T-helper 1 cell treated with Interleukin-12 subunit alpha and Interleukin-12 subunit beta and Interleukin-4 antibody, amounts not matched to agents 30 ng/mL and 1 ng/mL, for 36 hours (primary cell): ENCODE data around the gene AS3MT. TPM values are rescaled to one million over a fixed set of nuclear protein-coding genes. Genes with fewer than 3 reads are reported as not detected.
"Not testable (repeated sequence)": the region's sequence is repeated elsewhere in the genome, so short reads cannot be mapped to it uniquely, and the experiment has no call there.

Source experiments
- intact Hi-C: fragments of 100-400 bp; cut with micrococcal nuclease; formaldehyde crosslinking; loops from one replicate; pipeline ENCODE4 v1.15.1; 2024
- total RNA-seq: library from RNA; stranded (reverse); gene quantifications from 2 replicates; pipeline ENCODE4 v1.2.3, GENCODE V29; 2022

Gene AS3MT, protein sequence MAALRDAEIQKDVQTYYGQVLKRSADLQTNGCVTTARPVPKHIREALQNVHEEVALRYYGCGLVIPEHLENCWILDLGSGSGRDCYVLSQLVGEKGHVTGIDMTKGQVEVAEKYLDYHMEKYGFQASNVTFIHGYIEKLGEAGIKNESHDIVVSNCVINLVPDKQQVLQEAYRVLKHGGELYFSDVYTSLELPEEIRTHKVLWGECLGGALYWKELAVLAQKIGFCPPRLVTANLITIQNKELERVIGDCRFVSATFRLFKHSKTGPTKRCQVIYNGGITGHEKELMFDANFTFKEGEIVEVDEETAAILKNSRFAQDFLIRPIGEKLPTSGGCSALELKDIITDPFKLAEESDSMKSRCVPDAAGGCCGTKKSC
- total RNA-seq = 0.12 TPM in 1 of 2 replicates, not detected in the other

DNA sequence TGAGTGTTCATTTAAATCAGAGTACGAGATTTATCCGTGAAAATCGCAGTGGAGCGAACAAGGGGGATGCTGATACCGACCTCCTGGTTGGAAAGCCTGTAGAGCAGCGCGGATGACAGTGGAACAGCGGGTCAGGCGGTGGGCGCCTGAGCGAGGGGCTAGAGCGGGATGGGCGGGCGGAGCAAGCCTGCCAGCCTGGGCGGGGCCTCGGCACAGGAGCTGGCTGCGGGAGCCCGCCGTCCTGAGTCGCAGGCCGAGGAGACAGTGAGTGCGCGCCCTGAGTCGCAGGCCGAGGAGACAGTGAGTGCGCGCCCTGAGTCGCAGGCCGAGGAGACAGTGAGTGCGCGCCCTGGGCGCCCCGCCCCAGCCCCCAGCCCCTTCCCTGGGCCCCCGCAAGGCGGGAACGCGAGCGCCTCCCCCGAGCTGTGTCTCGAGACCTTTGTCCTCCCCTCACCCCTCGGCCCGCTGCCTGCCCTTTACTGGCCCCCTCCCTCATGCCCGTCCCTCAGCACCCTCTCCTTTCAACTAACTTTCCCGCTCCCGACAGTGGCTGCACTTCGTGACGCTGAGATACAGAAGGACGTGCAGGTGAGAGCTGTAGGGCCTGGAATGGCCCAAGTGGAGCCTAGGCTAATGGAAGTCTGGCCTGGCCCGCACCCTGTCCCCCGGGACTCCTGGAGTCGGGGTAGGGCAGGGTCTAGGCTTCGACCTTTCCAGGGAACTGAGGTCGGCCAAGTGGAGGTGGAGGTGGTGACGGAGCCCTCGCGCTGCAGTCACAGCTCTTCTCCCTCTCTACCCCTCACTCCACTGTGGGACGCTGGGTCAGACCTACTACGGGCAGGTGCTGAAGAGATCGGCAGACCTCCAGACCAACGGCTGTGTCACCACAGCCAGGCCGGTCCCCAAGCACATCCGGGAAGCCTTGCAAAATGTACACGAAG lies at the start of gene AS3MT:
TSS of gene AS3MT (plus strand) at position 213 of the 941 bp plus-strand sequence. CDS start at position 336, 123 bp downstream.
- intact Hi-C loops = no loop called here

DNA sequence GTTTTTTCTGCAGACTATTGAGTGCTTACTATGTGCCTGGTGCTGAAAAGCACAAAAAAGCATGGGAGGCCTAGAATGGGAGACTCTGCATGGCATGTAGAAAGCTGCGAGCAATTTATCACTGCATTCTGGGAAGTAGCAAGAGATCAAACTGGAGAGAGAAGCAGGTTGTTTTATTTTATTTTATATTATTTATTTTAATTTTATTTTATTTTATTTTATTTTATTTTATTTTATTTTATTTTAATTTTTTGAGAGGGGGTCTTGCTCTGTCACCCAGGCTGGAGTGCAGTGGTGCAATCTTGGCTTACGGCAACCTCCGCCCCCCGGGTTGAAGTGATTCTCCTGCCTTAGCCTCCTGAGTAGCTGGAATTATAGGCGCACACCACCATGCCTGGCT lies 49.3 kb upstream of the AS3MT start:
- intact Hi-C loops = not testable (repeated sequence)

DNA sequence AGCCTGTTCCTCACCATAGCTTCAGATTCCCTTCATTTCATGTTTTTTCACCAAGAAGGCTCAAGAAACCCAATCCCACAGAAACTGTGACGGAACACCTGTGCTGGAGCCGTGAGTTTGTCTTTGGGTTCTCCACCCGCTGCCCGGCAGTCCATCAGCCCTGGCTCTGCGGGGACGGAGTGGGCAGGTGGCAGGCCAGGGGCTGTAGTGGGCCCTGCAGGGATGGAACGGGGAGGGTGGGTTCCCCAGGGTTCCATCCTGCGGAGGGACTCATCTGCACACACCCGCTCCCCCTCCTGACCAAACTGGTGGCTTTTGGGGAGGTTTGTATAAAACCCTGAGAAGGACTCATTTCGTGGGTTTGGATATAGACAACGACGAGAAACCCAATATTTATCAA lies 47.0 kb upstream of the AS3MT start:
- intact Hi-C loops = no loop called here

DNA sequence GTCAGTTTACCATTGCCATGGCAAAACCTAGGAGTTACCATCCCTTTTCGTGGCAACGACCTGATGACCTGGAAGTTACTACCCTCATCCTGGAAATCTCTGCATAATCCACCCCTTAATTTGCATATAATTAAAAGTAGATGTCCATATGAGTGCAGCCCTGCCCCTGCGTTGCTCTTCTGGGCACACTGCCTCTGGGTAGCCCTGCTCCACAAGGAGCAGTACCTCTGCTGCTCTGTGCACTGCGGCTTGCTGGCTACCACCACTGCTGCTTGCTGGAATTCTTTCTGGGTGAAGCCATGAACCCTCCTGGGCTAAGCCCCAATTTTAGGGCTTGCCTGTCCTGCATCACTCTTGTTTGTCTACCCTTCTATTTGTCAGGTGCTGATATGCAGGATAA lies 44.6 kb upstream of the AS3MT start:
- intact Hi-C loops = no loop called here

DNA sequence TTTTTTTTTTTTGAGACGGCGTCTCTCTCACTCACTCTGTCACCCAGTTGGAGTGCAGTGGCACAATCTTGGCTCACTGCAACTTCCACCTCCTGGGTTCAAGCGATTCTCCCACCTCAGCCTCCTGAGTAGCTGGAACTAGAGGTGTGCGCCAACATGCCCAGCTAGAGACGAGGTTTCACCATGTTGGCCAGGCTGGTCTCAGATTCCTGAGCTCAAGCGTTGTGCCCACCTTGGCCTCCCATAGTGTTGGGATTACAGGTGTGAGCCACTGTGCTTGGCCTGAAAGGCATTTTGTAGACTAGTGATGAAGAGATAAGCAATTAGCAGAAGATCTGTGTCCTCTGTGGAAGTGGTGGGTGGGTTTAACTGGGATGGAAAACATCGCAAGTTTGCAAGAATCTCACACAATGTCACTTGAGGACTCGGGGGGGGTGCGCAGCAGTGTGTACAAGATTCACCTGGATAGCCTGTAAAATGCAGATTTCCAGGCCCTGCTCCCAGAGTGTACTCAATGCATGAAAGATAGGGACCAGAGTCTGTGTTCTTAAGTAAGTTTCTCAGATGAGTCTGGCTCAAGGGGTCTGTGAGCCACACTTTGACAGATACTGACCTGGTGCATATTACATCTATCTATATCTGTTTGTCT lies 43.0 kb upstream of the AS3MT start:
- intact Hi-C loops = no loop called here

DNA sequence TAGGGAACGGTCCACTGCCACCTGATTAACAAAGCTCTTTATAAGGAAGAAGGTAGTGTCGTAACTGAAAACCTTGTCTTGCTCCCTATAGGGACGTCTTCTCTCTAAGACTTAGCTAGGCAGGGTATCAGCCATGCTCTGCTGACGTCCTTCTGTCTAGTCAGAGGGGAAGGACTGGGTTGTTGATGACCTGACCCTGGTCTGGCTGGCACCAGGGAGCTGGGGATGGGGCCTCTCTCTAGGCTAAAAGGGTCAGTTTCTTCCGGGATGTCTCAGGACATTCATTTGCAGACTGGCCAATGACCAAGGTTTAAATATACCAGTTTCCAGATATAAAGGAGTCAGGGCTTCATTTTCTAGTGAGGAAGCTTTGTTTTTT lies 41.7 kb upstream of the AS3MT start:
- intact Hi-C loops = no loop called here

DNA sequence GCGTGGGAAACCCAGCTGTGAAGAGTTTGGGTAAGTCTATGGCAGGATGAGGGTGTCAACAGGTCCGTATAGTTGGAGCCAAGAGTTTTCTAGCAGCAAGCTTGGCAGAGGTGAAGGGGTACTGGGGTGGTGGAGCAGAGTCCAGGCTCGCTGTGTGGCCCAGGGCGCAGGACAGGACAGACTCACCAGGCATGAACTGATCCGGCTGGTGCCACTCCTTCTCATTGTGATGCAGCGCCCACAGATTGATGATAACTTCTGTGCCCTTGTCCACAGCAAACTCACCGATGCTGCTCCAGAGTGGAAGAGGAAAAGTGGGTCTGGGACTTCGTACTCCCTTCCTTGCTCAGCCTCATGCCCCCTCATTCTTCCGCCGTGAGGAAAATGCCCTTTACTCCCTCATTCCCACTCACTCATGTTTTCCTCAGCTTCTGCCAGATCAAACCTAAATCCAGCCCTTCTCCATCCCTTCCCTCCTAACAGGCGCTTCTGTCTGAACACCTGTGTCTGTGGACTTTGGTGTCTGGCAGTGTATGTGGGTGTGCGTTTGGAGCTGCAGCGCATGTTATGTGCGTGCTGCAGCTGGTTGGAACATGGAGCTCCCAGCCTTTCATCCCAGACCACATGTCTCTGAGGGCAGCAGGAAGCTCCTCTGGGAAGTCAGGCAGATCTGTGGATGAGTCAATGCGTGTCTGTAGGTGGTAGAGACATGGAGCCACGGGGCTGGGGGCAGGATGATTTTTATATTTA lies 37.8 kb upstream of the AS3MT start:
- intact Hi-C loops = no loop called here

DNA sequence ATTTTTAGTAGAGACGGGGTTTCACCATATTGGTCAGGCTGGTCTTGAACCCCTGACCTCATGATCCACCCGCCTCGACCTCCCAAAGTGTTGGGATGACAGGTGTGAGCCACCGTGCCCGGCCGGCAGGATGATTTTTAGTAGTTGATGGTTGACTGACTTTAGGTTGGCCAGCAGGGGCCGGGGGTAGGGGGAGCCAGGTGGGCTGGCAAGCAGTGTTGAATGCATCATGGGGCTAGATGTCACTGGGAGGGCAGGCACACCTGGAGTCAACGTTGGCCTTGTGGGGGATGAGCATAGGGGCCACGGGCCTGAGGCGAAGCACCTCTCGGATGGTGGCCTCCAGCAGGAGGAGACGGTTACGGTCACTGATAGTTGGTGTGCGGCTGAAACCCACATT lies 37.0 kb upstream of the AS3MT start:
- intact Hi-C loops = no loop called here

DNA sequence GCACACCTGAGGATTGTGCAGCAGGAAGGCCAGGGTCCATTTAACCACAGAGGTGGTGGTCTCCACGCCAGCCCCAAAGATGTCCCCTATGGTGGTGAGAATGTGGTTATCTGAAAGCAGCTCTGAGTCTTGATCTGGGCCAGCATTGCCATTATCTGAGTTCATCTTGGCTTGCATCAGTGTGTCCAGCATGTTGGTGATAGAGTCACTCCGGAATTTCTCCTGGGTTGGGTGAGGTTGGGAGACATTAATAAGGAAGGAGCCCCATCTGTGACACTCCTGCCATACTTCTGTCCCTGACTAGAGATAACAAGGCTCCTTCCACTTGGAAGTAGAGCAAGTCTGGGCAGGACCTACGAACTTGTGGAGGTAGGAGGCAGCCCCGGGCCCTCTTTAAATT lies 36.3 kb upstream of the AS3MT start:
- intact Hi-C loops = no loop called here

DNA sequence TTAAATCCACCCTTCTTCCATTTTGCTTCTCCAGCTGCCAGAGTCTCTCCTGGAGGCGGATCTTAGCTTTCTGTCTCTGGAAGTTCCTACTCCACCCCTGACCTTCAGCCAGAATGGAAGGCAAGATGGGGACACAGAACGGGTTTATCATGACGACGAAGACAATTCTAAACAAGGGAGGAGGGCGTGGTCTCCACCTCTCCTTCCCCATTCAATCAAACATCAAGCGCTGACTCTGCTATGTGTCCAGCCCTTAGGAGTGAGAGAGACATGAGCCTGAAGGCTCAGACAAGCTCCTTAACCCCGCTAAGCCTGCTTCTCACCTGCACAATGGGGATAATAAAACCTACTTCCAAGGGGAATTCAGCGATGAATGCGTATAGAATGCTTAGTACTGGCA lies 35.1 kb upstream of the AS3MT start:
- intact Hi-C loops = no loop called here

DNA sequence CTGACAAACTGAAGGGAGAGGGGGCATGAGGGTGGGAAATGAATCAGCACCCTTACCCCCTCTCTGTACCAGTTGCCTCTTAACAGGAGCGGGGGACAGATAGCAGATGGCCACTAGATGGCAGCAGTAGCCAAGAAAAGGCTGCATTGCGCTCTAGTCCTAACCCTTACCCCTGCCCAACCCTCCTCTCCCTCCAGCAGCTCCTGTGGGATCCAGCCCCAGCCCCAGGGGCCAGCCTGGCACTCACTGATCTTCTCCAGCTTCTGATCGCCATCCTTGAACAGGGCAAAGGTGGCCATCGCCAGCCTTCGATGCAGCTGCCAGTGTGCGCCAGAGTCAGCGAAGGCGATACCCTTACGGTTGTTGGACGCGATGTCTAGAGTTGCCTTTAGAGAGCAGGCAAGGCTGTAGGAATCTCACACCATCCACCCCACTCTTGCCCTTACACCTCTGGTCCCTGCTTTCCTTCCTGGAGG lies 34.2 kb upstream of the AS3MT start:
- intact Hi-C loops = loop anchor here (1.0 kb wide), 7 partner anchors 66 to 650 kb away; partner anchors contain the start of genes ATP5MK and PDCD11

DNA sequence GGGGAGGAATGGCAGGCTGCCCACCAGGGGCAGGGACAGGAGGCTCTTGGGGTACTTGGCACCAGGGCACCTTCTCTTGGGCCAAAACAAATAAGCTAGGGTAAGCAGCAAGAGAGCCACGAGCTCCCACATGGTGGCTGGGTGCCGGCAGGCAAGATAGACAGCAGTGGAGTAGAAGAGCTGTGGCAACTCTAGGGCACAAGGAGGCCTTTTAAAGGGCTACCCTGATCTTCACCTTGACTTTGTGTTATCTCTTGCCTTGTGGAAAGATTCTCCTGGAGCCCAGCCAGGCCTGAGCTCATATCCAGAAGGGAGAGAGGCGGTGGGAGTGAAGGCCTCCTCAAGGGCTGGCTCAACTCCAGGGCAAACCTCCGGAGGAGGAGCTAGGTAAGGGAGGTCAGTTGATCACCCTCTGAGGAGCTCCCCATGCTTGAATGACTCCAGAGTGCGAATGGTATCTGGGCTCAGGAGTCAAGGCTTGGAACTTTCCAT lies 32.0 kb upstream of the AS3MT start, which contains the start of gene CYP17A1:
TSS of gene CYP17A1 (minus strand) at position 184 of the 492 bp plus-strand sequence. CDS start at position 132, 52 bp downstream.
- intact Hi-C loops = no loop called here

DNA sequence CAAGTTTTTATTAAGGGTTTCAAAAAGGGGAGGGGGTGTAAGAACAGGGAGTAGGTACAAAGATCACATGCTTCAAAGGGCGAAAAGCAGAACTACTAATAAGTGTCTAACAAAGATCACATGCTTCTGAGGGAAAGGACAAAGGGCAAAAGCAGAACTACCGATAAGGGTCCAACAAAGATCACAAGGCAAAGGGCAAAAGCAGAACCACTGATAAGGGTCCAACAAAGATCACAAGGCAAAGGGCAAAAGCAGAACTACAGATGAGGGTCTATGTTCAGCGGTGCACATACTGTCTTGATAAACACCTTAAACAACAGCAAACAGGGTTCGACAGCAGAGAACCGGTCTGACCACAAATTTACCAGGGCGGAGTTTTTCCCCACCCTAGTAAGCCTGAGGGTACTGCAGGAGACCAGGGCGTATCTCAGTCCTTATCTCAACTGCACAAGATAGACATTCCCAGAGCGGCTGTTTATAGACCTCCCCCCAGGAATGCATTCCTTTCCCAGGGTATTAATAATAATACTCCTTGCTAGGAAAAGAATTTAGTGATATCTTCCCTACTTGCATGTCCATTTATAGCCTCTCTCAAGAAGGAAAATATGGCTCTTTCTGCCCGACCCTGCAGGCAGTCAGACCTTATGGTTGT lies 30.9 kb upstream of the AS3MT start:
- intact Hi-C loops = not testable (repeated sequence)

DNA sequence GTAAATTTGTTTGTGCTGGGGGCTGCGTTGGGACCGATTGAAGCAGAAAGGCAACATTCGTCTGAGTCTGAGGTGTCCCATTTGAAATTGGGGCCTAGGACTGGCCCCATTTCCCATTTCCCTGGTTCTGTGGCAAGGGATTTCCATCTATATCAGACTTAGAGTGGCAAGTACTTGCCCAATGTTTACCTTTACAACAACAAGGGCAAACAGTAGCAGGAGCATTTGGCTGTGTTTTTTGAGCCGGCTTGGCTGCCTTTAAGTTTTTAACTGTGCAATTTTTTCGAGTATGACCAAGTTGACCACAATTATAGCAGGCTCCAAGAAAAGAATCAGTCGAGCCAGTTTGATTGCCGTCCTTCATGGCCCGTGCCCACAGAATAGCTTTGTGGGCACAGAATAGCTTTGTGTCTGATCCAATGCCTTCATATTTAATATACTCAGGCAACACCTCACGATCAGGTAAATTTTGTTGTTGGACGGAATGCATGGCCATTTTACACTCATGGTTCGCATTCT lies 27.4 kb upstream of the AS3MT start:
- intact Hi-C loops = no loop called here

DNA sequence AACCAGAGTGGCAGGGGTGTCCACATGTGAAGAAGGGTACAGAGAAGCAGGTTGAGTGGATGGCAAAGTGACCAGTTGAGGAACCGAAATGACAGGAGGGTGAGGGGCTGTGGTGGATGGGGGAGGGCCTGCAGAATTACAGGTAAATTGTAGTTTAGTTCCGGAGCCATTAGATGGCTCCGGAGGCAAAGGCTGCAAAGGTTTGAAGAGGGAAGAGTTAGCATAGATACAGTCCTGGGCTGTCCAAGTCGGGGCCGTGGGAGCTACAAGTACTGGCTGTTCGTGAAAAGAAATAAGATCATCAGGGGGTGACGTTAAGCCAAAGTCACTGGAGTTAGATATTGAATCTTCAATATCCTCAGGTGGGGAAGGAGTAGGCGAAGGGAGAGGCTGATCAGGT lies 26.1 kb upstream of the AS3MT start:
- intact Hi-C loops = not testable (repeated sequence)

DNA sequence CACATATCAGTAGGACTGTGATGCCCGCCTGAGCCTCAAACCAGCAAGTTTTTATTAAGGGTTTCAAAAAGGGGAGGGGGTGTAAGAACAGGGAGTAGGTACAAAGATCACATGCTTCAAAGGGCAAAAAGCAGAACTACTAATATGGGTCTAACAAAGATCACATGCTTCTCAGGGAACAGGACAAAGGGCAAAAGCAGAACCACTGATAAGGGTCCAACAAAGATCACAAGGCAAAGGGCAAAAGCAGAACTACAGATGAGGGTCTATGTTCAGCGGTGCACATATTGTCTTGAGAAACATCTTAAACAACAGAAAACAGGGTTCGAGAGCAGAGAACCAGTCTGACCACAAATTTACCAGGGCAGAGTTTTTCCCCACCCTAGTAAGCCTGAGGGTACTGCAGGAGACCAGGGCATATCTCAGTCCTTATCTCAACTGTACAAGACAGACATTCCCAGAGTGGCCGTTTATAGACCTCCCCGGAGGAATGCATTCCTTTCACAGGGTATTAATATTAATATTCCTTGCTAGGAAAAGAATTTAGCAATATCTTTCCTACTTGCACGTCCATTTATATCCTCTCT lies 25.0 kb upstream of the AS3MT start:
- intact Hi-C loops = not testable (repeated sequence)

DNA sequence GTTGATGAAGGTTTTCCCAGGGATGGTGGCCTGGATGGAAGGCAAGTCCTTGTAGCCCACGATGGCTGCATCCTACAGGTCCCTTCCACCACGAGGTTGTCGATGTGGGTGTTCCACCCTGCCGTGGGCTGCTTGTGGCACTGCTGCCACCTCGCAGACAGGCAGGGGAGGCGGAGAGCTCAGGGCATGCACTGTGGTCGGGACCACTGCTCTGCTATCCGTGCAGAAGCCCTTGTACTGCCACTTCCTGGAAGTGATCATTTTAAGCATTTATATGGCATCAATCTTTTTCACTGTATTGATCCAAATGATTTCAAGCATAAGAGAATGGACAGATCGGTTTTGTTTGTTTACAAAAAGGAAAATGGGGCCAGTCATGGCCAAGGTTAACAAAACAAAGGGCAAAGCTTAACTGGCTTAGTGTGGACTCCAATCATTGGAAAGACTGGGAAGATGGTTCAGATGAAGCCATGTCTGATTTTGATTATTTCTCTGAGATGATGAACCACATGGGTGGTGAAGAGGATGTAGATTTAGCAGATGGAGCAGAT lies 23.8 kb upstream of the AS3MT start:
- intact Hi-C loops = no loop called here

DNA sequence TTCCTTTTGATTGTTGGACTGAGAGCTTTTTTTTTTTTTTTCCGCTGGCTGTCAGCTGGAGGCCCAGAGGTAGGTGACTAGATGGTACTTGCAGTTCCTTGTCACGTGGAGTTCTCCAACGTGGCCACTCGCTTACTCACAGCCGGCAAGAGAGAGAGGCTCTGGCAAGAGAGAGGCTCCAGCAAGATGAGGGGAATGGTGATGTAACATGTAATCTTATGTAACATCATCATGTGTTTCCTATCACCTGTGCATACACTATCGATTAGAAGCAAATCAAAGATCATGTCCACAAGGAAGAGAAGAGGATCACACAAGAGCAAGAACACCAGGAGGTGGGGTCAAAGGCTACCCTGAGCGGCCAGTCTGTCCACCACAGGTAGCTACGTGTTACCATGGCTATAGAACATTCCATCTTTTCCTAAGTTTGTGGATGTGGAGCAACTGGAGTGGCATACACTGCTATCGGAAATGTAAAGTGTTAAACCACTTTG lies 19.2 kb upstream of the AS3MT start:
- intact Hi-C loops = loop anchor here (5.0 to 10.0 kb wide), 3 partner anchors 205 to 793 kb away; partner anchors contain the start of genes ARMH3 and TRIM8

DNA sequence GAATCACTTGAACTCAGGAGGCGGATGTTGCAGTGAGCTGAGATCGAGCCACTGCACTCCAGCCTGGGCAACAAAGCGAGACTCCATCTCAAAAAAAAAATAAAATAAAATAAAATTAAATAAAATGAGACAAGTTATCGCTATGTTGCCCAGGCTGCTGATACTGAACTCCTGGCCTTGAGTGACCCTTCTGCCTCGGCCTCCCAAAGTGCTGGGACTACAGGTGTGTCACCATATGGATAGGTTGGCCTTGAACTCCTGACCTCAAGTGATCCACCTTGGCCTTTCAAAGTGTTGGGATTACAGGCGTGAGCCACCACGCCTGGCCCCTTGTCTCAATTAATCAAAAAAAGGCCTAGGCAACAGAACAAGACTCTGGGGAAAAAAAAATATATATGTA lies 16.0 kb upstream of the AS3MT start:
- intact Hi-C loops = loop anchor here (5.0 to 10.0 kb wide), 3 partner anchors 208 to 796 kb away; partner anchors contain the start of genes ARMH3 and TRIM8
